GM18505 (cell line): ENCODE measurements around the gene SIL1.
"Not testable (repeated sequence)": the region's sequence is repeated elsewhere in the genome, so short reads cannot be mapped to it uniquely, and the experiment has no call there.

Experiments
- ATAC-seq: cut with Tn5 transposase; IDR thresholded peaks from one replicate; pipeline ENCODE4 v1.9.1; 2021; ENCODE audit not compliant: unreplicated experiment
- POLR2A ChIP-seq: IDR thresholded peaks from 4 replicates; pipeline ENCODE4 v1.6.1; 2011; ENCODE audit warnings: borderline replicate concordance; ENCODE audit not compliant: insufficient read depth, insufficient read length; ENCODE audit errors: extremely low read depth

The SIL1 gene

DNA sequence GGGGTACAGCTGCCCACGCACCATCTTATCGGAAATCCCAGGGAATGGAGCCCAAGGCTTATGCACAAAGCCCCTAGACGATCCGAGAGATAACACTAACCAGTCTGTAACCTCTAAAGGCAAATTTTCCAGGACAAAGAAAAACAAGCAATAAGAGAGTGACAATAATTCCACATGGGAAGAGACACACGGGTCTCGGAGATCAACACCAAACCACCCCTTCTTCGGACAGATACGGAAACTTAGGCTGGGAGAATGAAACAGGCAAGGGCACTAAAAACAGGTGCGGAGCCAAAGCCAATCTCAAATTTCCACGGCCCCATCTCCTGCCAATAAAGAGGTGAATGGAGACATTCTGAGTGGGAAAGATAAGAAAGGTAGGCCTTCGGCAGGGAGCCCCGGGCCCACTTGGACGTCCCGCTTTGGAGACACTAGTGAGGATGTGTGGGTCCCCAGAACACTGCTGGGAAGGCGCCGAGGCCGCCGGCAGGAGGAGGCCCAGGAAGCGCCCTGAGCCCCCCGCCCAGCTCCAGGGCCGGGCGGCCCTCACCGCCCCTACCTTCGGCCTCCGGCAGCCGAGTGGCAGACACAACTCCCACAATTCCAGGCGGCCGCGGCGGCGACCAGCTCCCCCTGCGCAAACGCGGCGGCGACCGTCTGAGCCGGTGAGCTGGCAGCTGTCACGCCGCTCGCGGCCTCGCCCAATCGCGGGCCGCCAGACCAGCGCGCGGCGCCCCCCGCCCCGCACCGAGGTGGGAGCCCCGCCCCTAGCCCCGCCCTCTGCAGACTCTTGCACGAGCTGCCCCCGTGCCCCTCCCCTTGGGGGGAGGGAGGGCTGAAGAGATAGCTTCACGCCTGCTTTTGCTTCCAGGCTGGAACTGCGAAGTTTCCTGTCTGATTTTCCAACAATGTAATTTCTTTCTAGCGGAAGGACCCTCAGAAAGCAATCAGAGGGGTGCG, at the start of gene SIL1:
TSS of gene SIL1 (minus strand) at position 659 of the 960 bp plus-strand sequence. CDS start 70,525 bp downstream, outside the sequence.
- ATAC-seq, result peak; percentile 98
- peak; percentile 97 for TF ChIP-seq POLR2A

GRCh38 chr5:139246394-139246793, 48.2 kb upstream of the SIL1 start:
- TF ChIP-seq POLR2A, result no peak
- ATAC-seq, result no peak

GRCh38 chr5:139245637-139246339, 47.6 kb upstream of the SIL1 start:
- no peak for ATAC-seq
- no peak for TF ChIP-seq POLR2A

GRCh38 chr5:139243425-139243970, 45.3 kb upstream of the SIL1 start:
- no peak for ATAC-seq
- no peak for TF ChIP-seq POLR2A

DNA sequence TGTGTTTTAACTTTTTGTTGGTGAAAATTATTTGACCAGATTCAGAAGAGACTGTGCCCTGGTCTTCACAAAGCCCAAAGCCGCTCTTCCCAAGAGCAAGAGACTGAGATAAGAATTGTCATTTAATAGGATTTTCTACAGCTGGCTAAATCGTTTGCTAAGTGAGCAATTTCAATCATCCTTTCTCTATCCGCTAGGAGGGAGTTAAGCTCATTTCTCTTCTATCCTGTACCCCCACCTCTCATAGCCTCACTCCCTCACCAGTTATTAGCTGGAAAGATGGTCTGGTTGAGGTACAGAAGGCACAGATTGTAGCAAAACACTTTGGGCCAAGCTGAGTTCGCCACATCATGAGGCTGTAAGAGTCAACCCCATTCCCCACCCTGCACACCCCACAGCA, 43.0 kb upstream of the SIL1 start:
- ATAC-seq, result no peak
- TF ChIP-seq POLR2A, result no peak

DNA sequence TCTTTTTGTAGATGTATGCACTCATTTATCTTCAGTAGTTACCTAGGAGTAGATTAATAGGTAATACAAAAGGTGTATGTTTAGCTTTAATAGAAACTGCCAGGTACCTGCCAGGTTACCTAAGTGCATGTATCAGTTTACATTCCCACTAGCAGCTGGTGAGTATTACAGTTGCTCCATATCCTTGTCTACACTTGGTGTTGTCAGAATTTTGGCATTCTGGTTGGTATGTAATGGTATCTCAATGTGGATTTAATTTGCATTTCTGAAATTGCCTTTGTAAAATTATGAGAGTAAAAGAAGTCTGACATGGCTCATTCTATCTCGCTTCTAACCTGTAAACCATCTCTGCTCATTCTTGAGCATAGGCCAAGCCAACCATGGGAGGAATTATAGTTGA, 38.3 kb upstream of the SIL1 start:
- TF ChIP-seq POLR2A, result no peak
- no peak for ATAC-seq

GRCh38 chr5:139232147-139232724, 34.1 kb upstream of the SIL1 start:
- TF ChIP-seq POLR2A, result no peak
- ATAC-seq, result no peak

DNA sequence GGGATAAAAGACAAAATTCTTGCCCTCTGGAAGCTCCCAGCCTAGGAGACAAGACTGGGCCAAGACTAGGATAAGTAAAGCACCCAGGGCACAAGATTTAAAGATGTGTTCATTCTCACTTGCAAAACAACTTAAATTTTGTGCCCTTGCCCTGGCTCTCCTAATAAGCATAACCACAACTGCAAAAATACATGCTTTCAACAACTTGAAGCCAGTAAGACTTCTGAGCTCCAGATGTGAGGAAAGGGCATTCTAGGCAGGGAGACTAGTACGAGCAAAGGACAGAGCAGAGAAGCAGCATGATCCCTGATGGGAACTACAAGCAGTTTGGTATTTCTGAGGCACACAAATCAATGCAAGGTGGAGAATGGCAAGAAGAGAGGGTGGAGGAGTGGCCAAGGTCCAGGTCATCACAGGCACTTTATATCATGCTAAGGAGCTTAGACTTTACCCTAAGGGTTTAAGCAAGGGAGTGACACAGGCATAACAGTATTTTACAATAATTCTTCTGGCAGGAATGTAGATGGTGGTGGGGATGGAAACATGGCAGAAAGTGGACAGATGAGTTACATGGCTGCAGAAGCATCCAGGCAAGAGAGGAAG, 30.1 kb upstream of the SIL1 start:
- no peak for ATAC-seq

GRCh38 chr5:139226131-139226530, 28.0 kb upstream of the SIL1 start:
- TF ChIP-seq POLR2A, result no peak
- no peak for ATAC-seq

More for the DNA sequence above, 30.1 kb upstream of the SIL1 start:
- TF ChIP-seq POLR2A, result no peak

DNA sequence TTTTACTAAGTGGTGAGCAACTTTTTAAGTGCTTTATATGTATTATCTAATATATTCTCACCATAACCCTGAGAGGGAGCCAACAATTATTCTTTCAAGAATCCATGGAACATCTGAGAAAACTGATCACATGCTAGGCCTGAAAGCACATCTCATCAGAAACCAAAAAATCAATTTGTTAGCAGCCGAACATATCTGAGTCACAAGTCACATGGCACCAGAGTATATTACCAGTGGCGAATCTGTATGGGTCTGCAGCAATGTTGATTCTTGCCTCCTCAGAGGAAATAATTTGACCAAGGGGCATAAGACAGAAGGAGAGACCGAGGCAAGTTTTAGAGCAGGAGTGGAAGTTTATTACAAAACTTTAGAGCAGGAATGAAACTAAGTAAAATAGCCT, 25.3 kb upstream of the SIL1 start:
- ATAC-seq, result no peak
- TF ChIP-seq POLR2A, result no peak

DNA sequence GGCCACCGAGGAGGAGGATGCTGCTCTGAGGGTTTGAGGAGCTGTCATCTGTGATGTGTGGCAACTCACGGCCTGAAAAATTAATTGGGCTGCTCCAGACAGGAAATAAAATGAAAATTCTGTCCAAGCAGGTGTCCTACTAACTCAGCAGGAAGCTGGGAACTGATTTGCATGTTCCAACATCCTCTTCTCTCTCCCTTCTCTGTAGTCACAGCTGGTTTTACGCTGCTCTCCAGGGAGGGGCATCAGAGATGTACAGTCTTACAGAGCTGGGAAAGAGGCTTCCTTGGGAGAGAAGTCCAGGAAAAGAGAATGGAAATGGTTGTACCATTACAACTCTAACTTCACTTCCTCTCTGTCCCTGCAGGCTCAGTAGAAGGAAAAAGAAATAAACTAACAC, 24.2 kb upstream of the SIL1 start:
- ATAC-seq, result no peak
- TF ChIP-seq POLR2A, result no peak

- not testable (repeated sequence) for ATAC-seq
These were observed 19.9 kb upstream of the SIL1 start for GRCh38 chr5:139218038-139218437.
